ENCODE data around the gene FXYD4. TPM values are rescaled to one million over a fixed set of nuclear protein-coding genes. Genes with fewer than 3 reads are reported as not detected.

Gene FXYD4
- total and polyA plus RNA-seq, 2 of the 8 experiments (the other 6 are each of a cell fraction or from before 2014, with no cell fraction given) = not detected

GRCh38 chr10:43369921-43370320, 1.5 kb upstream of the FXYD4 start (continued):
- no peak for TF ChIP-seq EZH2 (IDR thresholded peaks at IDR 0.05; ENCODE audit: low read depth, low read length, severe bottlenecking)
- no peak for TF ChIP-seq KDM5A (IDR thresholded peaks at IDR 0.05; ENCODE audit: low read length)
- no peak for TF ChIP-seq JUND (IDR thresholded peaks at IDR 0.05; ENCODE audit: low read length)
- no peak for TF ChIP-seq MAFK (IDR thresholded peaks at IDR 0.05; ENCODE audit: low read depth, low read length)
- no peak for TF ChIP-seq GABPA (IDR thresholded peaks at IDR 0.05; ENCODE audit: borderline replicate concordance, insufficient read depth, low read length)
- TF ChIP-seq EP300 (IDR thresholded peaks at IDR 0.05; ENCODE audit: borderline replicate concordance in 1 of 2, low read depth in 2 of 2, low read length in 2 of 2) = no peak
- no peak for TF ChIP-seq GTF2F1 (IDR thresholded peaks at IDR 0.05; ENCODE audit: borderline replicate concordance, low read depth, low read length)
- TF ChIP-seq RAD21 (IDR thresholded peaks at IDR 0.05 in 1 of 2, conservative IDR thresholded peaks at IDR 0.05 in 1 of 2; ENCODE audit: low read depth in 2 of 2, low read length in 2 of 2) = no peak

Data from H1 (cell line).